Measurements from ENCODE around the gene CDC26. TPM values are rescaled to one million over a fixed set of nuclear protein-coding genes. Genes with fewer than 3 reads are reported as not detected.
"Not testable (repeated sequence)": the region's sequence is repeated elsewhere in the genome, so short reads cannot be mapped to it uniquely, and the experiment has no call there.

Gene CDC26
- polyA plus RNA-seq, 1 donor, result 39.7 TPM

GRCh38 chr9:113245894-113246293 is 29.5 kb downstream of the CDC26 start:
- Histone ChIP-seq H3K9me3 (ENCODE audit: control insufficient read depth, low read depth, low read length) (no peaks in the 10 kb centered on the region), H3K27me3 (ENCODE audit: control insufficient read depth, insufficient read depth, low read length) (no peaks in the 10 kb centered on the region), H3K4me1 (ENCODE audit: control insufficient read depth, insufficient read depth, low read length) (no peaks in the 10 kb centered on the region), H3K36me3 (ENCODE audit: control insufficient read depth, insufficient read depth, low read length) (no peaks in the 10 kb centered on the region), H3K27ac (ENCODE audit: low read length) (no peak overlapping the region), H3K4me3 (ENCODE audit: low read length) (no peak overlapping the region)
- no CpG with 5 or more reads among the region's 4 CpGs for WGBS (ENCODE audit: insufficient coverage, low lambda C conversion rate)
- no peak for DNase-seq

GRCh38 chr9:113244556-113244955 is 30.8 kb downstream of the CDC26 start:
- Histone ChIP-seq H3K4me3 (ENCODE audit: low read length) (no peak overlapping the region), H3K27ac (ENCODE audit: low read length) (no peak overlapping the region), H3K4me1 (ENCODE audit: control insufficient read depth, insufficient read depth, low read length) (no peaks in the 10 kb centered on the region), H3K9me3 (ENCODE audit: control insufficient read depth, low read depth, low read length) (no peaks in the 10 kb centered on the region), H3K27me3 (ENCODE audit: control insufficient read depth, insufficient read depth, low read length) (no peaks in the 10 kb centered on the region), H3K36me3 (ENCODE audit: control insufficient read depth, insufficient read depth, low read length) (no peaks in the 10 kb centered on the region)
- no peak for DNase-seq
- no CpG with 5 or more reads among the region's 2 CpGs for WGBS (ENCODE audit: insufficient coverage, low lambda C conversion rate)

- Histone ChIP-seq H3K36me3 (ENCODE audit: control insufficient read depth, insufficient read depth, low read length) (no peaks in the 10 kb centered on the region), H3K9me3 (ENCODE audit: control insufficient read depth, low read depth, low read length) (no peaks in the 10 kb centered on the region), H3K27me3 (ENCODE audit: control insufficient read depth, insufficient read depth, low read length) (no peaks in the 10 kb centered on the region), H3K4me3 (ENCODE audit: low read length) (no peak overlapping the region), H3K4me1 (ENCODE audit: control insufficient read depth, insufficient read depth, low read length) (no peaks in the 10 kb centered on the region), H3K27ac (ENCODE audit: low read length) (no peak overlapping the region)
- DNase-seq, result no peak
- no CpG with 5 or more reads among the region's 2 CpGs for WGBS (ENCODE audit: insufficient coverage, low lambda C conversion rate)
Observed at GRCh38 chr9:113241161-113241560, 34.2 kb downstream of the CDC26 start.

GRCh38 chr9:113238859-113239232 is 36.5 kb downstream of the CDC26 start:
- 100% methylated on average over 1 of the region's 4 CpGs for WGBS (ENCODE audit: insufficient coverage, low lambda C conversion rate)
- no peak overlapping the region for H3K27ac ChIP-seq (ENCODE audit: low read length)
- no peak for DNase-seq
- H3K4me1 ChIP-seq (ENCODE audit: control insufficient read depth, insufficient read depth, low read length), result no peaks in the 10 kb centered on the region
- H3K36me3 ChIP-seq (ENCODE audit: control insufficient read depth, insufficient read depth, low read length), result no peaks in the 10 kb centered on the region
- no peaks in the 10 kb centered on the region for H3K27me3 ChIP-seq (ENCODE audit: control insufficient read depth, insufficient read depth, low read length)
- no peaks in the 10 kb centered on the region for H3K9me3 ChIP-seq (ENCODE audit: control insufficient read depth, low read depth, low read length)
- no peak overlapping the region for H3K4me3 ChIP-seq (ENCODE audit: low read length)

GRCh38 chr9:113238202-113238858 is 37.0 kb downstream of the CDC26 start:
- Histone ChIP-seq H3K9me3 (ENCODE audit: control insufficient read depth, low read depth, low read length) (no peaks in the 10 kb centered on the region), H3K27ac (ENCODE audit: low read length) (no peak overlapping the region), H3K4me3 (ENCODE audit: low read length) (no peak overlapping the region), H3K36me3 (ENCODE audit: control insufficient read depth, insufficient read depth, low read length) (no peaks in the 10 kb centered on the region), H3K27me3 (ENCODE audit: control insufficient read depth, insufficient read depth, low read length) (no peaks in the 10 kb centered on the region), H3K4me1 (ENCODE audit: control insufficient read depth, insufficient read depth, low read length) (no peaks in the 10 kb centered on the region)
- 90% methylated on average over 2 of the region's 10 CpGs for WGBS (ENCODE audit: insufficient coverage, low lambda C conversion rate)
- DNase-seq, result no peak

- Histone ChIP-seq H3K9me3 (ENCODE audit: control insufficient read depth, low read depth, low read length) (no peaks in the 10 kb centered on the region), H3K27me3 (ENCODE audit: control insufficient read depth, insufficient read depth, low read length) (no peaks in the 10 kb centered on the region), H3K27ac (ENCODE audit: low read length) (no peak overlapping the region), H3K4me3 (ENCODE audit: low read length) (no peak overlapping the region), H3K4me1 (ENCODE audit: control insufficient read depth, insufficient read depth, low read length) (no peaks in the 10 kb centered on the region), H3K36me3 (ENCODE audit: control insufficient read depth, insufficient read depth, low read length) (no peaks in the 10 kb centered on the region)
- no peak for DNase-seq
- 93% methylated on average over 3 of the region's 4 CpGs for WGBS (ENCODE audit: insufficient coverage, low lambda C conversion rate)
Observed at GRCh38 chr9:113237026-113237425, 38.3 kb downstream of the CDC26 start.

- WGBS (ENCODE audit: insufficient coverage, low lambda C conversion rate), result 94% methylated on average over 3 of the region's 10 CpGs
- not testable (repeated sequence) for H3K27me3 ChIP-seq (ENCODE audit: control insufficient read depth, insufficient read depth, low read length); H3K27ac ChIP-seq (ENCODE audit: low read length); DNase-seq; H3K36me3 ChIP-seq (ENCODE audit: control insufficient read depth, insufficient read depth, low read length); H3K4me1 ChIP-seq (ENCODE audit: control insufficient read depth, insufficient read depth, low read length); H3K4me3 ChIP-seq (ENCODE audit: low read length); H3K9me3 ChIP-seq (ENCODE audit: control insufficient read depth, low read depth, low read length)
Observed at GRCh38 chr9:113235701-113236255, 39.6 kb downstream of the CDC26 start.

GRCh38 chr9:113231701-113232100 is 43.7 kb downstream of the CDC26 start:
- 43% methylated on average over 1 of the region's 2 CpGs for WGBS (ENCODE audit: insufficient coverage, low lambda C conversion rate)
- H3K27ac ChIP-seq (ENCODE audit: low read length), result no peak overlapping the region
- no peaks in the 10 kb centered on the region for H3K9me3 ChIP-seq (ENCODE audit: control insufficient read depth, low read depth, low read length)
- H3K36me3 ChIP-seq (ENCODE audit: control insufficient read depth, insufficient read depth, low read length), result peaks cover 2% of the 10 kb centered on the region
- no peaks in the 10 kb centered on the region for H3K27me3 ChIP-seq (ENCODE audit: control insufficient read depth, insufficient read depth, low read length)
- DNase-seq, result no peak
- peaks cover 3% of the 10 kb centered on the region for H3K4me1 ChIP-seq (ENCODE audit: control insufficient read depth, insufficient read depth, low read length)
- H3K4me3 ChIP-seq (ENCODE audit: low read length), result no peak overlapping the region

GRCh38 chr9:113228130-113228665 is 47.2 kb downstream of the CDC26 start:
- WGBS (ENCODE audit: insufficient coverage, low lambda C conversion rate), result 47% methylated on average over 2 of the region's 3 CpGs
- Histone ChIP-seq H3K27ac (ENCODE audit: low read length) (peak overlapping the region; percentile 47), H3K4me3 (ENCODE audit: low read length) (no peak overlapping the region), H3K9me3 (ENCODE audit: control insufficient read depth, low read depth, low read length) (no peaks in the 10 kb centered on the region), H3K36me3 (ENCODE audit: control insufficient read depth, insufficient read depth, low read length) (peaks cover 5% of the 10 kb centered on the region), H3K4me1 (ENCODE audit: control insufficient read depth, insufficient read depth, low read length) (peaks cover 6% of the 10 kb centered on the region), H3K27me3 (ENCODE audit: control insufficient read depth, insufficient read depth, low read length) (no peaks in the 10 kb centered on the region)
- DNase-seq, result peak; percentile 49 to 80

GRCh38 chr9:113227436-113227835 is 47.9 kb downstream of the CDC26 start:
- Histone ChIP-seq H3K36me3 (ENCODE audit: control insufficient read depth, insufficient read depth, low read length) (peaks cover 5% of the 10 kb centered on the region), H3K4me3 (ENCODE audit: low read length) (no peak overlapping the region), H3K9me3 (ENCODE audit: control insufficient read depth, low read depth, low read length) (no peaks in the 10 kb centered on the region), H3K27me3 (ENCODE audit: control insufficient read depth, insufficient read depth, low read length) (no peaks in the 10 kb centered on the region), H3K27ac (ENCODE audit: low read length) (peak overlapping the region; percentile 47), H3K4me1 (ENCODE audit: control insufficient read depth, insufficient read depth, low read length) (peaks cover 8% of the 10 kb centered on the region)
- no CpG with 5 or more reads among the region's 1 CpG for WGBS (ENCODE audit: insufficient coverage, low lambda C conversion rate)
- DNase-seq, result no peak

GRCh38 chr9:113223963-113224362 is 51.4 kb downstream of the CDC26 start:
- peaks cover 3% of the 10 kb centered on the region for H3K36me3 ChIP-seq (ENCODE audit: control insufficient read depth, insufficient read depth, low read length)
- DNase-seq, result no peak
- no peaks in the 10 kb centered on the region for H3K9me3 ChIP-seq (ENCODE audit: control insufficient read depth, low read depth, low read length)
- peaks cover 14% of the 10 kb centered on the region for H3K4me1 ChIP-seq (ENCODE audit: control insufficient read depth, insufficient read depth, low read length)
- H3K27me3 ChIP-seq (ENCODE audit: control insufficient read depth, insufficient read depth, low read length), result no peaks in the 10 kb centered on the region
- WGBS (ENCODE audit: insufficient coverage, low lambda C conversion rate), result 100% methylated on average over 1 of the region's 2 CpGs
- no peak overlapping the region for H3K27ac ChIP-seq (ENCODE audit: low read length)
- H3K4me3 ChIP-seq (ENCODE audit: low read length), result no peak overlapping the region

Data from large intestine (tissue), 3 donors.